Natural killer cell (primary cell): ENCODE data around the gene EDIL3. TPM values are rescaled to one million over a fixed set of nuclear protein-coding genes. Genes with fewer than 3 reads are reported as not detected.

ENCODE experiments used
- ATAC-seq, 3 donors: fragments of 150-1000 bp in 2 of 3; fragments of 200-7000 bp in 1 of 3; cut with Tn5 transposase; 1 replicate in 1 of 3; 2 replicates in 2 of 3; pipeline ENCODE4 v1.10.0; 2021; ENCODE audit warnings: mild to moderate bottlenecking in 2 of 3, moderate library complexity in 2 of 3
- DNase-seq, 2 donors: peaks; one replicate each; pipeline versions ENCODE4 v3.0.0 to v3.0.0-alpha.2; 2013 to 2021; ENCODE audit warnings: mixed read lengths in 1 of 2
- H3K27ac ChIP-seq: one replicate; pipeline ENCODE4 v1.5.1; 2013; ENCODE audit warnings: mild to moderate bottlenecking, low read length
- H3K27me3 ChIP-seq: one replicate; pipeline ENCODE4 v1.6.1; 2013; ENCODE audit warnings: low read length; ENCODE audit not compliant: control insufficient read depth, insufficient read depth
- H3K36me3 ChIP-seq: one replicate; pipeline ENCODE4 v1.6.1; 2013; ENCODE audit warnings: low read length; ENCODE audit not compliant: control insufficient read depth, insufficient read depth
- H3K4me1 ChIP-seq: one replicate; pipeline ENCODE4 v1.6.1; 2013; ENCODE audit warnings: low read length; ENCODE audit not compliant: control insufficient read depth, insufficient read depth
- H3K4me3 ChIP-seq: one replicate; pipeline ENCODE4 v1.5.1; 2013; ENCODE audit warnings: low read length
- H3K9me3 ChIP-seq: one replicate; pipeline ENCODE4 v1.6.1; 2013; ENCODE audit warnings: low read length; ENCODE audit not compliant: control insufficient read depth, insufficient read depth
- H3K27ac Mint-ChIP-seq, 2 donors: one replicate each; pipeline ENCODE4 v1.8.0; 2022; ENCODE audit warnings: mild to moderate bottlenecking in 2 of 2, mixed read lengths in 2 of 2, moderate library complexity in 1 of 2
- H3K27me3 Mint-ChIP-seq, 2 donors: one replicate each; pipeline ENCODE4 v1.8.0; 2022; ENCODE audit warnings: low read depth in 2 of 2, mixed read lengths in 2 of 2
- H3K36me3 Mint-ChIP-seq: one replicate; pipeline ENCODE4 v1.8.0; 2022; ENCODE audit warnings: mixed read lengths
- H3K4me1 Mint-ChIP-seq, 2 donors: one replicate each; pipeline ENCODE4 v1.8.0; 2022; ENCODE audit warnings: mixed read lengths in 2 of 2
- H3K4me3 Mint-ChIP-seq: one replicate; pipeline ENCODE4 v1.8.0; 2022; ENCODE audit warnings: mild to moderate bottlenecking, moderate library complexity, mixed read lengths
- H3K9me3 Mint-ChIP-seq, 2 donors: one replicate each; pipeline ENCODE4 v1.8.0; 2022; ENCODE audit warnings: mixed read lengths in 2 of 2
- WGBS: methylation state at CpG from one replicate; pipeline ENCODE4 v1.1.7; 2013; ENCODE audit warnings: missing lambda C conversion rate; ENCODE audit not compliant: insufficient coverage; 5-methylcytosine and 5-hydroxymethylcytosine counted together
- intact Hi-C: fragments of 100-400 bp; cut with micrococcal nuclease; formaldehyde crosslinking; loops from one replicate; pipeline ENCODE4 v1.14.2; 2022
- total RNA-seq, 4 donors: library from RNA; stranded (reverse); fragments of 120-200 nt in 1 of 4; gene quantifications; one replicate each; pipeline versions ENCODE4 v1.2.3 to v1.2.4, GENCODE V29; 2013 to 2022
- TF ChIP-seq, protein P1 (sequence below): fragments of 200-600 bp; IDR thresholded peaks from one replicate; pipeline ENCODE4 v1.8.0; 2022; ENCODE audit warnings: antibody characterized with exemption

EDIL3 gene
- total RNA-seq, 3 donors from 2014 or later (not counting 1 experiment from before 2014, with no cell fraction given) = not detected

GRCh38 chr5:83927140-83927733, 457.4 kb downstream of the EDIL3 start:
- no peaks in the 10 kb centered on the region for H3K4me1 Mint-ChIP-seq
- H3K4me1 ChIP-seq = no peaks in the 10 kb centered on the region
- H3K9me3 ChIP-seq = no peaks in the 10 kb centered on the region
- WGBS = 40% methylated on average over 4 of the region's 4 CpGs
- no peaks in the 10 kb centered on the region for H3K27me3 Mint-ChIP-seq
- DNase-seq (peak in 1 of 2 donors; percentile 47), ATAC-seq (no peak)
- H3K36me3 ChIP-seq = no peaks in the 10 kb centered on the region
- H3K9me3 Mint-ChIP-seq = peaks cover 3 to 7% of the 10 kb centered on the region in 2 donors
- H3K4me3 ChIP-seq = no peak overlapping the region
- TF ChIP-seq, protein P1, sequence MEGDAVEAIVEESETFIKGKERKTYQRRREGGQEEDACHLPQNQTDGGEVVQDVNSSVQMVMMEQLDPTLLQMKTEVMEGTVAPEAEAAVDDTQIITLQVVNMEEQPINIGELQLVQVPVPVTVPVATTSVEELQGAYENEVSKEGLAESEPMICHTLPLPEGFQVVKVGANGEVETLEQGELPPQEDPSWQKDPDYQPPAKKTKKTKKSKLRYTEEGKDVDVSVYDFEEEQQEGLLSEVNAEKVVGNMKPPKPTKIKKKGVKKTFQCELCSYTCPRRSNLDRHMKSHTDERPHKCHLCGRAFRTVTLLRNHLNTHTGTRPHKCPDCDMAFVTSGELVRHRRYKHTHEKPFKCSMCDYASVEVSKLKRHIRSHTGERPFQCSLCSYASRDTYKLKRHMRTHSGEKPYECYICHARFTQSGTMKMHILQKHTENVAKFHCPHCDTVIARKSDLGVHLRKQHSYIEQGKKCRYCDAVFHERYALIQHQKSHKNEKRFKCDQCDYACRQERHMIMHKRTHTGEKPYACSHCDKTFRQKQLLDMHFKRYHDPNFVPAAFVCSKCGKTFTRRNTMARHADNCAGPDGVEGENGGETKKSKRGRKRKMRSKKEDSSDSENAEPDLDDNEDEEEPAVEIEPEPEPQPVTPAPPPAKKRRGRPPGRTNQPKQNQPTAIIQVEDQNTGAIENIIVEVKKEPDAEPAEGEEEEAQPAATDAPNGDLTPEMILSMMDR = peak; percentile 20
- no peaks in the 10 kb centered on the region for H3K27me3 ChIP-seq
- no peak overlapping the region for H3K4me3 Mint-ChIP-seq
- intact Hi-C loops = no loop called here
- no peak overlapping the region for H3K27ac ChIP-seq
- no peak overlapping the region for H3K27ac Mint-ChIP-seq
- H3K36me3 Mint-ChIP-seq = no peaks in the 10 kb centered on the region

- intact Hi-C loops = no loop called here
- Mint-ChIP-seq H3K27ac (no peak overlapping the region), H3K4me3 (no peak overlapping the region), H3K9me3 (peaks cover 3 to 10% of the 10 kb centered on the region in 2 donors), H3K36me3 (no peaks in the 10 kb centered on the region), H3K4me1 (no peaks in the 10 kb centered on the region), H3K27me3 (no peaks in the 10 kb centered on the region)
- Histone ChIP-seq H3K9me3 (no peaks in the 10 kb centered on the region), H3K4me3 (no peak overlapping the region), H3K4me1 (no peaks in the 10 kb centered on the region), H3K27me3 (no peaks in the 10 kb centered on the region), H3K36me3 (no peaks in the 10 kb centered on the region), H3K27ac (no peak overlapping the region)
- TF ChIP-seq, protein P1 = no peak
- DNase-seq (no peak), ATAC-seq (no peak)
- WGBS = 66% methylated on average over 3 of the region's 3 CpGs
These were observed 458.7 kb downstream of the EDIL3 start for GRCh38 chr5:83925955-83926337.

DNA sequence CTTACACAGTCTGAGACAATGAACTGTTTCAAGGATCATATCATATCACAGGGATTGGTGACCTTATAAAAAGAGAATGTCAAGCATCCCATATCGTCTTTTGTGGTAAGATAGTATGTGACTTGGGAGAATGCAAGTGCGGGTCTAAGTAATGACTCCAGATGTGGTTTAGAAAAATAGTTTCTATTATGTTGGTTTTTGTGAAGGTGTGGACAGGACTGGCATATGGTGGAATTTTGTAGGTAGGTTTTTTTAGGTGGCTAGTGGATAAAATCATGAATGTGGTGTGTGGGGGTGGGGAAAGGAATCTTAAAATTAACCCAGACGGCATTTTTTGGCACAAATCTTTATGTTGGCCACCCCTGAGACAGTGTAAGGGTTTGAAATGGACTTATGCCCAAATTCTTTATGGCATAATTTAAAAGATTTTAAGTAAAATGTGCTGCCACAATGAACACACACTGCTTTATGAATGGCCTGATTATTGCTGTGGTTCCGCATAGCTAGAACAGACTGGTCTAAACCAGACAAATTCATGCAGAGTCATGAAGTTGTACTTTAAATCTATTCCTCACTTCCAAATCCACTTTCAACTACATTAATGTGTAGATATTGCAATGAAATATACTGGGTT, 459.2 kb downstream of the EDIL3 start:
- ATAC-seq (no peak), DNase-seq (no peak)
- TF ChIP-seq, protein P1 = no peak
- H3K9me3 ChIP-seq = no peaks in the 10 kb centered on the region
- no peaks in the 10 kb centered on the region for H3K27me3 Mint-ChIP-seq
- H3K36me3 ChIP-seq = no peaks in the 10 kb centered on the region
- WGBS = 66% methylated on average over 4 of the region's 4 CpGs
- no peaks in the 10 kb centered on the region for H3K4me1 Mint-ChIP-seq
- no peaks in the 10 kb centered on the region for H3K27me3 ChIP-seq
- H3K27ac Mint-ChIP-seq = no peak overlapping the region
- no peak overlapping the region for H3K4me3 ChIP-seq
- no peaks in the 10 kb centered on the region for H3K4me1 ChIP-seq
- no peaks in the 10 kb centered on the region for H3K36me3 Mint-ChIP-seq
- H3K4me3 Mint-ChIP-seq = no peak overlapping the region
- H3K9me3 Mint-ChIP-seq = peaks cover 4 to 11% of the 10 kb centered on the region in 2 donors
- no peak overlapping the region for H3K27ac ChIP-seq
- intact Hi-C loops = no loop called here

DNA sequence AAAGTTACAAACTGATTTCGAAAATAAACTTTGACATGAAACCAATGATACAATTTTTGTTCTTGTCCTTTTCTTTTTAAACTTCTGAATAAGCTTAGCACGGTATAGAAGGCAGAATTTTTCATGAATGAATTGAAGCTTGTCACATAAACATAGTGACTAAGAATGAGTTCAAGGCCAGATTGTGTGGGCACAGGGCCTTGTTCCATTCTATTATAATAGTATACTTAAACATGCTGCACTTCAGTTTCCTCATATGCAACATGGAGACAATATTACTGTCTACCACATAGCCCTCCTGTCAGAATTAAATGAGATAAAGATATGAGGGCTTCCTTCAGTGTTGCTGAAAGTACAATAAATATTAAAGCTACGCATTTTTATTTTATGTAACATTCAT, 459.8 kb downstream of the EDIL3 start:
- H3K4me1 ChIP-seq = no peaks in the 10 kb centered on the region
- H3K4me3 Mint-ChIP-seq = no peak overlapping the region
- 89% methylated on average over 3 of the region's 3 CpGs for WGBS
- no peaks in the 10 kb centered on the region for H3K27me3 Mint-ChIP-seq
- H3K36me3 ChIP-seq = no peaks in the 10 kb centered on the region
- TF ChIP-seq, protein P1 = no peak
- H3K9me3 Mint-ChIP-seq = peaks cover 5 to 9% of the 10 kb centered on the region in 2 donors
- intact Hi-C loops = no loop called here
- H3K27me3 ChIP-seq = no peaks in the 10 kb centered on the region
- no peak overlapping the region for H3K27ac Mint-ChIP-seq
- H3K9me3 ChIP-seq = no peaks in the 10 kb centered on the region
- ATAC-seq = no peak
- H3K36me3 Mint-ChIP-seq = no peaks in the 10 kb centered on the region
- no peaks in the 10 kb centered on the region for H3K4me1 Mint-ChIP-seq
- no peak for DNase-seq
- H3K4me3 ChIP-seq = no peak overlapping the region
- no peak overlapping the region for H3K27ac ChIP-seq
